Suprapubic skin (tissue), 4 donors: ENCODE results near the gene CA14. TPM values are rescaled to one million over a fixed set of nuclear protein-coding genes. Genes with fewer than 3 reads are reported as not detected.
"Not testable (repeated sequence)": the region's sequence is repeated elsewhere in the genome, so short reads cannot be mapped to it uniquely, and the experiment has no call there.

ENCODE experiments used
- DNase-seq, 2 donors: peaks; one replicate each; pipeline ENCODE4 v3.0.0-alpha.2; 2019; ENCODE audit warnings: low spot score in 2 of 2
- H3K27ac ChIP-seq: fragments of 200-600 bp; sonication (generic); one replicate; pipeline ENCODE4 v1.5.1; 2019
- H3K27me3 ChIP-seq: fragments of 200-600 bp; sonication (generic); one replicate; pipeline ENCODE4 v1.5.1; 2019
- H3K36me3 ChIP-seq: fragments of 200-600 bp; sonication (generic); one replicate; pipeline ENCODE4 v1.5.1; 2019
- H3K4me1 ChIP-seq: fragments of 200-600 bp; sonication (generic); one replicate; pipeline ENCODE4 v1.5.1; 2019
- H3K4me3 ChIP-seq: fragments of 200-600 bp; sonication (generic); one replicate; pipeline ENCODE4 v1.5.1; 2019; ENCODE audit warnings: mild to moderate bottlenecking
- H3K9me3 ChIP-seq: fragments of 200-600 bp; sonication (generic); one replicate; pipeline ENCODE4 v1.5.1; 2019
- CTCF ChIP-seq, 2 donors: fragments of 200-600 bp in 1 of 2; fragments of 450-650 bp in 1 of 2; sonication (generic) in 1 of 2; IDR thresholded peaks; one replicate each; pipeline ENCODE4 v1.5.1; 2016 to 2019; ENCODE audit warnings: antibody characterized with exemption in 2 of 2, mild to moderate bottlenecking in 1 of 2, moderate library complexity in 1 of 2
- EP300 ChIP-seq: sonication (generic); formaldehyde crosslinking; IDR thresholded peaks from one replicate; pipeline ENCODE4 v1.6.1; 2017; ENCODE audit warnings: antibody characterized with exemption
- POLR2A ChIP-seq, 2 donors: fragments of 450-650 bp; IDR thresholded peaks; one replicate each; pipeline ENCODE4 v1.6.1; 2017; ENCODE audit warnings: antibody characterized with exemption in 2 of 2, mild to moderate bottlenecking in 2 of 2, moderate library complexity in 2 of 2
- POLR2AphosphoS5 ChIP-seq, 3 donors: sonication (generic); formaldehyde crosslinking; IDR thresholded peaks; one replicate each; pipeline ENCODE4 v1.6.1; 2017; ENCODE audit warnings: antibody characterized with exemption in 3 of 3
- WGBS: methylation state at CpG from one replicate; pipeline ENCODE4 v1.1.5; 2018; 5-methylcytosine and 5-hydroxymethylcytosine counted together
- total RNA-seq, 4 donors: library from RNA; depleted of rRNA; stranded (reverse); fragments of >200 nt; gene quantifications; one replicate each; pipeline ENCODE4 v1.1.0, GENCODE V29; 2016

The CA14 gene
- total RNA-seq, 4 donors from 2014 or later = 0.64 to 2.8 (median 1.1) TPM

GRCh38 chr1:150213170-150214098 lies 44.1 kb upstream of the CA14 start:
- H3K4me3 ChIP-seq = peak overlapping the region; percentile 50
- peak overlapping the region; percentile 87 for H3K27ac ChIP-seq
- no peaks in the 10 kb centered on the region for H3K36me3 ChIP-seq
- peak; percentile 97 to 98 for DNase-seq
- WGBS = 16% methylated on average over 38 of the region's 38 CpGs
- H3K27me3 ChIP-seq = no peaks in the 10 kb centered on the region
- no peaks in the 10 kb centered on the region for H3K9me3 ChIP-seq
- H3K4me1 ChIP-seq = peaks cover 11% of the 10 kb centered on the region
- TF ChIP-seq CTCF (IDR thresholded peaks at IDR 0.05) (no peak), POLR2AphosphoS5 (IDR thresholded peaks at IDR 0.05) (peak in 1 of 3 donors; percentile 35)

- Histone ChIP-seq H3K27ac (peak overlapping the region; percentile 87), H3K4me3 (peak overlapping the region; percentile 50), H3K4me1 (peaks cover 11% of the 10 kb centered on the region)
- 77% methylated on average over 18 of the region's 18 CpGs for WGBS
- not testable (repeated sequence) for DNase-seq, H3K9me3 ChIP-seq, H3K36me3 ChIP-seq, H3K27me3 ChIP-seq
Observed at GRCh38 chr1:150214099-150214756, 43.3 kb upstream of the CA14 start.

DNA sequence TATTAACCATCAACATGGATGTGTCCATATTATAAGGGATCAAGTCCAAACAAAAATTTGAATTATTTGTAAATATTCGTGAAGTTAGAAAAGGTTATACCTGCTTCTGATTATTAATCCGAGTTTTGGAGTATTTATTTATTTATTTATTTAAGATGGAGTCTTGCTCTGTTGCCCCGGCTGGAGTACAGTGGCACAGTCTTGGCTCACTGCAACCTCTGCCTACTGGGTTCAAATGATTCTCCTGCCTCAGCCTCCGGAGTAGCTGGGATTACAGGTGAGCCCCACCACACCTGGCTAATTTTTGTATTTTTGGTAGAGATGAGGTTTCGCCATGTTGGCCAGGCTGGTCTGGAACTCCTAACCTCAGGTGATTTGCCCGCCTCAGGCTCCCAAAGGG lies 41.7 kb upstream of the CA14 start:
- H3K9me3 ChIP-seq, DNase-seq, H3K27ac ChIP-seq, H3K4me3 ChIP-seq, H3K36me3 ChIP-seq, H3K27me3 ChIP-seq: not testable (repeated sequence)
- H3K4me1 ChIP-seq = peaks cover 11% of the 10 kb centered on the region
- WGBS = 97% methylated on average over 6 of the region's 6 CpGs

DNA sequence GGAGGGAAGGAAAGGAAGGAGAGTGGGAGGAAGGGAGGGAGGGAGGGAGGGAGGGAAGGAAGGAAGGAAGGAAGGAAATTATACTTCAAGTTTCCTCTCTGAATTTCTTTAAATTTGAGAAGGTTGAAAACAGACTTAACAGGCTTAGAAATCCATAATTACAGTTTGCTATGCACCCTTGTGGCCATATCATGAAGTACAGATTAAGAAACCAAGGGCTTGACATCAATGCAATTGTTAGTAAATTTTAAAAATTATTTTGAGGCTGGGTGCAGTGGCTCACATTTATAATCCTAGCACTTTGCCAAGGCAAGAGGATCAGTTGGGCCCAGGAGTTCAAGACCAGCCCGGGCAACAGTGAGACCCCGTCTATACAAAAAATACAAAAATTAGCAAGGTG lies 36.0 kb upstream of the CA14 start:
- 86% methylated on average over 2 of the region's 2 CpGs for WGBS

DNA sequence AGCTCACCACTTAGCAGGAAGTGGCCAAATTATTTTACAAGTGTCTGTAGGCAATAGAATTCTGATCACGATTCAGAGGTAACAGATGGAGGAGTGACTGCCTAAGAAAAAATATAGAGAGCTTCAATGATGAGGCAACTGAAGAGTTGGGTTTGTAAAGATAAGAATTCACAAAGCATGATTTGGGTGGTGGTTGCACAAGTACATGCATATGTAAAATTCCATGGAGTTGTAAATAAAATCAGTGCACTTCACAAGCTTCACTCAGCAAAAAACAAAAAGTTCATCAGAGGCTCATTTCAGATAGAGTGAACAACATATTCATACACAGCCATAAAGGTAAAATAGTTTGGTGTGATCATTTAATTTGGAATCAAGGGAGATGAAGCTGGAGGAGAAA lies 32.6 kb upstream of the CA14 start:
- Histone ChIP-seq H3K4me3 (no peak overlapping the region), H3K36me3 (peaks cover 49% of the 10 kb centered on the region), H3K27me3 (no peaks in the 10 kb centered on the region), H3K9me3 (no peaks in the 10 kb centered on the region), H3K27ac (no peak overlapping the region), H3K4me1 (no peaks in the 10 kb centered on the region)
- TF ChIP-seq EP300 (no peak), POLR2AphosphoS5 (IDR thresholded peaks at IDR 0.05) (no peak), POLR2A (IDR thresholded peaks at IDR 0.05) (no peak), CTCF (IDR thresholded peaks at IDR 0.05) (no peak)
- DNase-seq = no peak
- whole genome bisulfite sequencing = 89% methylated on average over 1 of the region's 1 CpG

More for the DNA sequence above, 36.0 kb upstream of the CA14 start:
- Histone ChIP-seq H3K27me3 (no peaks in the 10 kb centered on the region), H3K27ac (no peak overlapping the region), H3K9me3 (no peaks in the 10 kb centered on the region), H3K36me3 (peaks cover 35% of the 10 kb centered on the region), H3K4me1 (no peaks in the 10 kb centered on the region), H3K4me3 (no peak overlapping the region)
- DNase-seq = no peak
- no peak for TF ChIP-seq POLR2A (IDR thresholded peaks at IDR 0.05)
- peak; percentile 9 to 40 for TF ChIP-seq CTCF (IDR thresholded peaks at IDR 0.05)

DNA sequence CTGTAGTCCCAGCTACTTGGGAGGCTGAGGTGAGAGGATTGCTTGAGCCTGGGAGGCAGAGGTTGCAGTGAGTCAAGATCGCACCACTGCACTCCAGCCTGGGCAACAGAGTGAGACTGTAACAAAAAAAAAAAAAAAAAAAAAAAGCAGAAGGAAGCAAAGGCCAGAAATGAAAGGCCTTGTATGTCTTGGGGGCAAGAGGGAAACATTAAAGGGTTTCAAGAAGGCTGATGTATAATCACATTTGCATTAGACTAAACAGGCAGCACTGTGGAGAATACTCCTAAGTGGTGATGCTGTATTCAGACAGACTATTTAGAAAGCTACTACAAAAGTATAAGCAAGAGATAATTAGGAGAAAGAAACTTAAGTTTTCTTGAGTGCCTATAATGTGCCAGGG lies 32.0 kb upstream of the CA14 start:
- Histone ChIP-seq H3K27ac (no peak overlapping the region), H3K27me3 (no peaks in the 10 kb centered on the region), H3K4me3 (no peak overlapping the region), H3K4me1 (no peaks in the 10 kb centered on the region), H3K9me3 (no peaks in the 10 kb centered on the region), H3K36me3 (peaks cover 49% of the 10 kb centered on the region)
- no peak for TF ChIP-seq EP300
- no peak for DNase-seq
- WGBS = 82% methylated on average over 1 of the region's 1 CpG
